Skeletal muscle satellite cell (primary cell): Measurements from ENCODE around the gene DNAH17.

ENCODE experiments used
- H3K27me3 ChIP-seq: 2 replicates; pipeline ENCODE4 v1.7.0; 2013; ENCODE audit warnings: low read length; ENCODE audit not compliant: control insufficient read depth, insufficient read depth
- H3K36me3 ChIP-seq: 2 replicates; pipeline ENCODE4 v1.7.0; 2013; ENCODE audit warnings: mild to moderate bottlenecking, control low read depth, low read length; ENCODE audit not compliant: insufficient read depth
- H3K4me1 ChIP-seq: 2 replicates; pipeline ENCODE4 v1.7.0; 2013; ENCODE audit warnings: low read length; ENCODE audit not compliant: control insufficient read depth, insufficient read depth
- H3K4me2 ChIP-seq: 2 replicates; pipeline ENCODE4 v1.7.0; 2013; ENCODE audit warnings: mild to moderate bottlenecking, low read length
- H3K4me3 ChIP-seq: 2 replicates; pipeline ENCODE4 v1.7.0; 2013; ENCODE audit warnings: low read length
- H3K9ac ChIP-seq: 2 replicates; pipeline ENCODE4 v1.7.0; 2013; ENCODE audit warnings: mild to moderate bottlenecking, low read depth, low read length, moderate library complexity
- H3K9me3 ChIP-seq: replicated peaks from 2 replicates; pipeline ENCODE4 v1.7.0; 2013; ENCODE audit warnings: mild to moderate bottlenecking, control low read depth, low read length

Gene DNAH17

DNA sequence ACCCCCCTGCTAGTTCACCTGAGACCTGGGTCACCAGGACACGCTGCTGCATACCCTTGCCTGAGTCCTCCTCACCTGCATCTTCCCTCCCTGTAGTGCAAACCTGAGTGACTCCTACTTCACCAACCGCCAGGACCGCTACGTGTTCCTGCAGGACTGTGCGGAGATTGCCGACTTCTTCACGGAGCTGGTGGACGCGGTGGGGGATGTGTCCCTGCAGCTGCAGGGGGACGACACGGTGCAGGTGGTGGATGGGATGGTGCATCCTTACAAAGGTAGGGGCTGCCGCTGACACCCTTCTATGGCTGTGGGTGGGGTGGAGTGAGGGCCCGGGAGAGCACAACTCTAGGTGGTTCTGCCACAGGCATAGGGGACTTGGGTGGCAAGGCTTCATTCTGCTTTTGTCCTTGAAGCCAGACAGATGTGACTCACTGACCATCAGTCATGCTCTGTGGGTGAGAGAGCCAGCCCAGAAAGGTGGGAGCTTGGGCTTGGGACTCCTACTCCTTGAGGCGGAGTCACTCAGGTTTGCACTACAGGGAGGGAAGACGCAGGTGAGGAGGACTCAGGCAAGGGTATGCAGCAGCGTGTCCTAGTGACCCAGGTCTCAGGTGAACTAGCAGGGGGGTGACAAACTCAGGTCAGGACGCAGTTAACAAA lies 176.5 kb downstream of the DNAH17 start:
- Histone ChIP-seq H3K36me3 (peaks cover 81% of the 10 kb centered on the region), H3K27me3 (no peaks in the 10 kb centered on the region), H3K4me2 (no peak overlapping the region), H3K4me1 (peaks cover 21% of the 10 kb centered on the region), H3K4me3 (no peak overlapping the region), H3K9ac (no peak overlapping the region), H3K9me3 (no peaks in the 10 kb centered on the region)

DNA sequence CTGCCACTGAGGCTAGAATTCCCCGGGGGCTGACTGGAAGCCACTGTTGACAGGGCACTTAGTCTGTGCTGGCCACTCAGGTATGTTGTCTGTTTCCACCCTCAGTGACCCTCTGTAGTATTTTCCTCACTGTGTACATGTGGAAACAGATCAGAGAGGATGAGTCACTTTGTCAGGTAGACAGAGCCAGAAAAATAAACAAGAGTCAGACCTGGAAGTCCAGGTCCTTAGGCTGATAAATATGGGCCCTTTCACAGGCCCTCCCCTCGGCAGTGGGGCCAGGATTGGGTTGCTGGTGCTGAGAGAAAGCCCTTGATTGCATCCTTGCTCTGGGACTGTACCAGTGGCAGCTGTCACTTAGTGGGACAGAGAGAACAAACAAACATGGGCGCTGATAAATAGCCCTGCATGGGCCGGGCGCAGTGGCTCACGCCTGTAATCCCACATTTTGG lies 177.5 kb downstream of the DNAH17 start:
- Histone ChIP-seq H3K36me3 (peaks cover 88% of the 10 kb centered on the region), H3K9ac (no peak overlapping the region), H3K4me3 (no peak overlapping the region), H3K4me1 (peaks cover 21% of the 10 kb centered on the region), H3K4me2 (no peak overlapping the region), H3K27me3 (no peaks in the 10 kb centered on the region), H3K9me3 (no peaks in the 10 kb centered on the region)

DNA sequence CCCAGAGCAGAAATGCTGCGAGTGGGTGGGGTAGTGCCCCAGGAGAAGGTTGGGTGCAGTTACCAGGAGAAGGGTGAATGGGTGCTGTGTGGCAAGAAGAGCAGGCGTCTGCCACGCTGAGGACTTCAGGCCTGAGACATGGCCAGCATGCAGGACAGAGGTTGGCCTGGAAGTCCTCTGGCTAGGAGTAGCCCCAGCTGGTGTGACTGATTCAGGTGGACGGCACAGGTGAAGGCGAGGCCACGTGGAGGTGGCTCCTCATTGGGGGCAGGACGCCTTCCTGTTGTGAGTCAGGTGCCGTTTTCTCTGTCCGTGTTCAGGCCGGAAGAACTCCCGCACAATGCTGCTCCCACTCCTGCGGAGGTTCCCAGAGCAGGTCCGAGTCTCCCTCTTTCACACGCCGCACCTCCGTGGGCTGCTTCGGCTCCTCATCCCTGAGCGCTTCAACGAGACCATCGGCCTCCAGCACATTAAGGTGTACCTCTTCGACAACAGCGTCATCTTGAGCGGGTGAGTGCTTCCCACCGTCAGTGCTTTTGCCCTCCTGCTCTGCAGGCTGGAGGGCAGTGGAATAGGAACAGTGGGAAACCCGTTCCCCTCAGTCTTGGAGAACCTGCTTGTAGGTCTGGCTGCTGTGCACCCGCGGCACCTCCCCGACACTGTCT lies 178.0 kb downstream of the DNAH17 start:
- H3K4me3 ChIP-seq: no peak overlapping the region
- no peak overlapping the region for H3K4me2 ChIP-seq
- peaks cover 21% of the 10 kb centered on the region for H3K4me1 ChIP-seq
- peaks cover 84% of the 10 kb centered on the region for H3K36me3 ChIP-seq
- H3K9me3 ChIP-seq: no peaks in the 10 kb centered on the region
- H3K9ac ChIP-seq: no peak overlapping the region
- no peaks in the 10 kb centered on the region for H3K27me3 ChIP-seq

DNA sequence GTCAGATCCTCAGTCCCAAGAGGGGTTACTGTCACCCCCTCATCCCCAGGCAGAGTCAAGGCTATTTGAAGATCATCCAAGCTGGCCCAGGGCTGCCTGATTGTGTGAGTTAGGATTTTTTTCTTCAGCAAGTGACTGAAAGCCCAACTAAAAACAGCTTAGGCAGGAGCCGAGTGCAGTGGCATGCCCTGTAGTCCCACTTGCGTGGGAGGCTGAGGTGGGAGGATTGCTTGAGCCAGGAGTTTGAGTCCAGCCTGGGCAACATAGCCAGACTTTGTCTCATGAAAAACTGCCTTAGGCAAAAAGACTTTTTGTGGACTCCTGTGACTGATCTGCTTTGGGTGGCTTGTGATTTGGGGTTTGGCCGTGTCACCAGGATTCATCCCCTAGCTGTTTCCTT lies 178.8 kb downstream of the DNAH17 start:
- no peaks in the 10 kb centered on the region for H3K27me3 ChIP-seq
- H3K9ac ChIP-seq: peak overlapping the region; percentile 39
- no peaks in the 10 kb centered on the region for H3K9me3 ChIP-seq
- no peak overlapping the region for H3K4me2 ChIP-seq
- peaks cover 79% of the 10 kb centered on the region for H3K36me3 ChIP-seq
- H3K4me3 ChIP-seq: no peak overlapping the region
- H3K4me1 ChIP-seq: peaks cover 21% of the 10 kb centered on the region

DNA sequence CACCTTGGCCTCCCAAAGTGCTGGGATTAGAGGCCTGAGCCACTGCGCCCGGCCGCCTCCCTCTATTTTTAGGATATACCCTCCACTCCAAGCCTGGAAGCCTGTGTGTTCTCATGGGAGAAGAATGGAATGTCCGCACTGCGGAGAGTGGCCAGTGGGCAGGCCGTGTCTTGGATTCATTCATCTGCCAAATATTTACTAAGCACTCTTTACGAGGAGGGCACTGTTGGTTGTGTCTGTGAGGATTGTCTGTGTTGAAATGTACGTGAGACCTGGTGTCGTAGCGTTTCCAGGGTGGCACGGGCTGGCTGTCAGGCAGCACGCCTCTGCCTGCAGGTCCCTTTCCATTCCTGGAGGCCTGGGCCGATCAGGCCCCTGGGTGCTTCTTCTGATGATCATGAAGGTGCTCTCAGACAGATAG lies 179.5 kb downstream of the DNAH17 start:
- peak overlapping the region; percentile 39 for H3K9ac ChIP-seq
- H3K36me3 ChIP-seq: peaks cover 74% of the 10 kb centered on the region
- H3K4me3 ChIP-seq: no peak overlapping the region
- H3K9me3 ChIP-seq: no peaks in the 10 kb centered on the region
- peaks cover 21% of the 10 kb centered on the region for H3K4me1 ChIP-seq
- peak overlapping the region; percentile 17 for H3K4me2 ChIP-seq
- no peaks in the 10 kb centered on the region for H3K27me3 ChIP-seq

DNA sequence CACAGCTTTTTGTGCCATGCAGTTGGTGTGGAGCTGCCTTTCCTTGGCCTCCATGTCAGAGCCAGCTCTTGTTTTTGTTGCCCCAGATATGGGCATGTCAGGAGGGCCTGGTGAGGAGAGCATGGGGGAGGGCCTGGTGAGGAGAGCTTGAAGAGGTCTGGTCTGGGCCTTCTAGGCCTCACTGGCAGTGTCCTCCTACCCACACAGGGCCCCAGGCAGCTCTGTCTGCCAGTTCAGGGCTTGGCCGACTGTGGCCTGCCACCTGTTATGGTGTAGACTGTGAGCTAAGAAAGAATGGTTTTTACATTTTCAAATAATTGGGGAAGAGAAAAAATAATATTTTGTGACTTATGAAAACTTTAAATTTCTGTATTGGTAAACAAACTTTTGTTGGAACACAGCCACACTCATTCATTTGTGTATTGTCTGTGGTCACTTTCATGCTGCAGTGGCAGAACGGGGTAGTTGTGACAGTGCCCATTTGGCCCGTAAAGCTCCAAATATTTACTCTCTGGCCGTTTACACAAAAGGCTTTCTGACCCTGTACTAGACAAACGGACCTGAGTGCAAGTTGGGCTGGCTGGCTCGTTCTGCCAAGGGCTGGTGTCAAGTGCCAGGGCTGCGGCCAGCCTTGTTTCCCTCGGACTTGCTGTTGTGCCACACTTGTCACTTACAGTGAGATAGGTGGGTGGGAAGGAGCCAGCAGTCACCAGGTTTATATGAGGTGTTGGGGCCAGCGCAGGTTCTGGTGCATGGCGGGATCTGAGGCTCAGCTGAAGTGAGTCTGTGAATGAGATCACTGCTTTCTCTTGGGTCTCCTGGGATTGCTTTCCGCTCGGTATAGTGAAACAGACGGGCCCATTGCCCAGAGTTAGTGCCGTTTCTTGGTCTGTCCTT lies 180.5 kb downstream of the DNAH17 start:
- no peaks in the 10 kb centered on the region for H3K27me3 ChIP-seq
- peaks cover 66% of the 10 kb centered on the region for H3K36me3 ChIP-seq
- no peaks in the 10 kb centered on the region for H3K9me3 ChIP-seq
- H3K4me3 ChIP-seq: no peak overlapping the region
- no peak overlapping the region for H3K4me2 ChIP-seq
- H3K9ac ChIP-seq: peak overlapping the region; percentile 14
- peaks cover 31% of the 10 kb centered on the region for H3K4me1 ChIP-seq

DNA sequence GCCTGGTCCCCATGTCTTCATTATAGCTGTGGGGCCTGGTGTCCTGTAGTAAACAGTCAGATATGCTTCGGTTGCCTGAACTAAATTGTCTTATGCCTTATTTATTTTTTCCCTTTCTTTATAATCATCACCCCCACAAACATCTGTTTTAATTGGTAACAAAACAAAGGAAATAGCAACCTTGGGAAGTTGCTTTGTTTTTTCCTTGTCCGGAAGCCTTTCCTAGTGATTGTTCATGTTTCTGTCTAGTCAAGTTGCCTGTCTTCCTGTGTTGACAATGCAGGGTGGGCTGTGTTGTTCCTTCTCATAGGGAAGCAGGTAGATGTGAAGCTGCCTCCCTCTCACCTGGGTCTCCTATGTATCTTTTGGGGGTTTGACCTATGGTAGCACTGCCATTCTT lies 182.0 kb downstream of the DNAH17 start:
- Histone ChIP-seq H3K9ac (no peak overlapping the region), H3K9me3 (no peaks in the 10 kb centered on the region)

DNA sequence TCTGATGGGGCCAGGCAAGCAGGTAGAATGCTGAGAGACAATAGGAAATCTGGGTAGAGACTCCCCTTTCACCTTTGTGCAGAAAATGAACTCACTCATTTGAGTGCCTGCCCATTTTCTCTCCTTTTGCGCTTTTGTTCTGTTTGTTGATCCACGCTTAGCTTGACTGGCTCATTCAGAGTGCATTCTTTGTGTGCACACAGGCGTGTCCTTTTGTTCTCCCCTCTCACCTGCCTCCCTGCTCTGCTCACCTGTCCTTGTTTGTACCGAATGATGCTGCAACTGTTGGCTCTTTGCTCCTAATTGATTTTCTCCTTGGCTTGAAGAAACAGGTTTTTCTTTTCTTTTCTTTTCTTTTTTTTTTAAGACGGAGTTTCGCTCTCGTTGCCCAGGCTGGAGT lies 183.0 kb downstream of the DNAH17 start:
- no peak overlapping the region for H3K4me3 ChIP-seq
- H3K9me3 ChIP-seq: no peaks in the 10 kb centered on the region
- H3K4me2 ChIP-seq: no peak overlapping the region
- H3K36me3 ChIP-seq: peaks cover 41% of the 10 kb centered on the region
- H3K4me1 ChIP-seq: peaks cover 54% of the 10 kb centered on the region
- H3K9ac ChIP-seq: no peak overlapping the region
- no peaks in the 10 kb centered on the region for H3K27me3 ChIP-seq

More for the DNA sequence above, 182.0 kb downstream of the DNAH17 start:
- Histone ChIP-seq H3K4me1 (peaks cover 46% of the 10 kb centered on the region), H3K36me3 (peaks cover 51% of the 10 kb centered on the region), H3K4me3 (no peak overlapping the region), H3K27me3 (no peaks in the 10 kb centered on the region), H3K4me2 (no peak overlapping the region)

DNA sequence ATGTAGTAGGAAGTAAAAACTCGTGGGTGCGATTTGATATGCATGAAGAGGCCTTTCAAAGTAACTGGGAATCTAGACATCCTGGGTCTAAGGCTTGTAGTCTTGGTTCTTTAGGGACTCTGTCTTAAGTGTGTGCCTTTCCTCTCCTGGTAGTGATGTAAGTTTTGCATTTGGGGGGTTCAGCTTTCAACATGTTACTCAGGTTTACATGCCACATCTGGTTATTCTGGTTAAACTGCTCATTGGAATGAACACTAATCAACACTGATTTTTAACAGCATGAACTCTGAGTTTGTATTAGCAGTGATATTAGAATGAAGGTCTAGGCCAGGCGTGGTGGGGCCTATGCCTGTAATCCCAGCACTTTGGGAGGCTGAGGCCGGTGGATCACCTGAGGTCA lies 183.6 kb downstream of the DNAH17 start:
- H3K4me2 ChIP-seq: no peak overlapping the region
- no peaks in the 10 kb centered on the region for H3K9me3 ChIP-seq
- H3K4me3 ChIP-seq: no peak overlapping the region
- no peaks in the 10 kb centered on the region for H3K27me3 ChIP-seq
- H3K36me3 ChIP-seq: peaks cover 35% of the 10 kb centered on the region
- peaks cover 54% of the 10 kb centered on the region for H3K4me1 ChIP-seq
- no peak overlapping the region for H3K9ac ChIP-seq

DNA sequence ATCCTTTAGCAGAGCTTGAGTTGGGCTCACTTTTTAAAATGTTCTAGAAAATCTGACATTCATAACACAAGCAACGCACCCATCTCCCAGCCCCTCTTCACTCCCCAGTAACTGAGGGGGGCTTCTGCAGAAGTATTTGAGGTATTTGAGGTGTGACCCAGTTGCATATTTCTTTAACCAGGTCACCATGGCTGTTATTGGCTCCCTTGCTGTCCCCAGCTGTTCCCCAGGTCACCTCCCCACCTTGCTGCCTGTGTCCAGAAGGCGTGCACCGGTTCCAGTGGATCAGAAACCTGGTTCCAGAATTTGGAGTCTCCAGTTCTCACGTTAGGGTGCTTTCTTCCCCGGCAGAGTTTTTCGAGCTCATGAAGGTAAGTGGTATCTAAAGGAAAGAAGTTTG lies 184.9 kb downstream of the DNAH17 start:
- Histone ChIP-seq H3K27me3 (no peaks in the 10 kb centered on the region), H3K4me1 (peaks cover 41% of the 10 kb centered on the region), H3K4me2 (peak overlapping the region; percentile 2), H3K9ac (no peak overlapping the region), H3K36me3 (peaks cover 27% of the 10 kb centered on the region), H3K4me3 (no peak overlapping the region), H3K9me3 (no peaks in the 10 kb centered on the region)

DNA sequence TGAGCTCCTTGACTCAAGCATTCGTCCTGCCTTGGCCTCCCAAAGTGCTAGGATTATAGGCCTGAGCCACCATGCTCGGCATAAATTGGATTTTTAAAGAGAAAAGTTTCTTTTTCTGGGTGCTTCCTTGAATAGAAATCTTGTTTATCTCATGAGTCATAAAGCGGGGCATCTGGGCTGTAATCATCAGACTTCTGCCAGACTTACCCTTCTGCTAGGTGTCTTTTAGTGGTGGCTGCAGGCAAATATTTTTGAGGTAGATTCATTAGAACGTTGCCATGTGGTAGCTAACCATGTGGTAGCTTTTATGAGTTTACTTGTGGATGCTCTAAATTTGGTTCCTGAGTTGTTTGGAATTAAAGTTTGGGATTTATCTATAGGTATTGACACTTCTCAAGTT lies 185.4 kb downstream of the DNAH17 start:
- H3K4me1 ChIP-seq: peaks cover 37% of the 10 kb centered on the region
- no peak overlapping the region for H3K4me3 ChIP-seq
- H3K36me3 ChIP-seq: peaks cover 24% of the 10 kb centered on the region
- peak overlapping the region; percentile 2 for H3K4me2 ChIP-seq
- peak overlapping the region; percentile 42 for H3K9ac ChIP-seq
- H3K9me3 ChIP-seq: no peaks in the 10 kb centered on the region
- H3K27me3 ChIP-seq: no peaks in the 10 kb centered on the region
